Activated CD8-positive, alpha-beta memory T cell treated with anti-CD3 and anti-CD28 coated beads for 1 hour (primary cell): ENCODE results near the gene ANKS1B.

ENCODE experiments used
- DNase-seq, 2 donors: peaks; one replicate each; pipeline ENCODE4 v3.0.0-alpha.2; 2020; ENCODE audit warnings: low read depth in 1 of 2; ENCODE audit errors: extremely low read depth in 1 of 2

Gene ANKS1B

DNA sequence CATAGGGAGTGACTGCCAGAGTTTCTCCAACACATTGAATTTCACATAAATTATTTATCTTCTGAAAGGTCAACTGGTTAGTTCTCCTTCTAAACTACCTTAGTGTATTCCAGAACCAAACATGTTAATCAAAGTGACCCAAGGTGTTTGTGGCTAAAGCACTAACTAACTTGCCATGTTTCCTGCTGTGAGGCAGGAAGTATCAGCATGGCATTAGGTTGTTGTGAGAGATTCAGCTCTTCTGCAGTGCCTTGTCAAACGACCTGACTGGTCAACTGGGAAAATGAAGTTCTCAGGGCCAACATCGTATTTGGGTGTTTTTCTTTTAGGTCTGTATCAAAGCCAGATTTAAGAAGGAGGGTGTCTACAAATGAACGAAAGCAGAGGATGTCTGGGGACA is 891.6 kb downstream of the ANKS1B start:
- no peak for DNase-seq

DNA sequence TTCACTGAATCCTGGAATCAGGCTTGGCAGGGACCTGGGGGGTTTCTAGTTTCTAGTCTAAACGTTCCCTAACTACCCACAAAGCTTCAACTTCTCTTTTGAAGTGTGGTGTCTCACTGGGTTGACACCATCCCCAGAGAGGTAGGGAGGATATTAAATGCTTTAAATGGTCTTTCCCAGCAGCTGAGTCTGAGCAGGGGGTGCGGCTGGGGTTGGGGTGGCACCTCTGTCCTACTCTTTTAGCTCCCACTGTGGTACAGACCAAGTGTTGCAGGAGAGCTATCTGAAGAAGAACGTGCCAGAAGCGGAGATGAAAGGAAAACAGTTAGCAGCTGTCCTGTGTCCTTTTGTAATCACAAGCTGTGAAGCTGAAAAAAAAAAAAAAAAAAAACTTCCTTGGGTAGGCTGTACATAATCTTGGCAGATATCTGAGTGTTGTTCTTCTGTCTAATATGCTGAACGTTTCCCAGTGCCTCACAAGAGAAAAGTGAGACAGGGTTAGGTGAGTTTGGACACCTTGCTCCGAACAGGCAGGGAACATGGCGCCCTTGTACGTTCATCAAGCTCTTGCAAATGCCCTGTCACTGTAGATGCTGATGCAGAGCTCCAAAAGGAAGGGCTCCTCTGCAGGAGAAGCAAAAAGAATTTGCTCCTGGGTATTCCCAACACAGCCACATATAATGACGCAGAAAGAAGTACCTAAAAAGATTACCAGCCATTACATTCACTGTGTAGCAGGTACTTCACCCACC is 892.5 kb downstream of the ANKS1B start:
- no peak for DNase-seq

GRCh38 chr12:99087278-99087677 is 897.5 kb downstream of the ANKS1B start:
- no peak for DNase-seq

GRCh38 chr12:99079811-99080210 is 904.9 kb downstream of the ANKS1B start:
- no peak for DNase-seq

GRCh38 chr12:99068993-99069747 is 915.6 kb downstream of the ANKS1B start:
- no peak for DNase-seq

GRCh38 chr12:99067171-99067785 is 917.5 kb downstream of the ANKS1B start:
- DNase-seq = no peak

GRCh38 chr12:99066726-99067125 is 918.0 kb downstream of the ANKS1B start:
- DNase-seq = no peak

DNA sequence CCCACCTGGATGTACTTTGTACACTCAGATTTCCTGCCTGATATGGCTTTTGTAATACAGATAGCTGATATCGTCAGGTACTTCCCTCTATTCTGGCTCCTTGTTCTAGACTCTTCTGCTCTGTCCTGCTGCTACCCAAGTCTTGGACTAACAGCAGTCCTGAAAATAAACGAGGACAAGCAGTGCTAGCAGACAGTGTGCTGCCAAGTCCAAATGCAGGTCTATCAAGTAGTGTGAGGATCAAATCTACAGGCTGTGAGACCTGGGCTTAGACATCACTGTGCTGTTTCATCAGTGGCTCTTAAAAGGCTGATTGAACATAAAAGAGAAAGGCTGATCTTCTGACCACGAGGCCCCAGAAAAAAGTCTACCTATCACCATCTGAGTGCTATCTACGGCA is 921.6 kb downstream of the ANKS1B start:
- DNase-seq = no peak

- no peak for DNase-seq
Observed at GRCh38 chr12:99059824-99060511, 924.8 kb downstream of the ANKS1B start.

GRCh38 chr12:99057670-99058069 is 927.1 kb downstream of the ANKS1B start:
- DNase-seq = no peak

DNA sequence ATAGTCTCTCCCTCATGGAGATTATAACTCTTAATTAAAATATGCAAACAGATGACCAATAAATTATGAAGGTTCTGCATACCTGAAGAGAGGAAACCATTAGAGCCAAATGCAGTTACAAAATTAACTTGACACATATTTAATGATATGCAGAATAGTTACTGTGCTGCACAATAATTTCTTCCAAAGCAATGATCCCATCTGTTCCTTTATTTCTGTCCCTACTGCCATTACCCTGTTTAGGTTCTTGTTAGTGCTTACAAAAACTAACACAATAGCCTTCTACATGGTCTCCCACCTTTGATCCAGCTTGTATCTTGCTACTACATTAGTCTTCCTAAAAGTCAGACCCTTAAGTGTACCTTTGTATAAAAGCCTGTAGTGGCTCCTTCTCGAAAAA is 928.5 kb downstream of the ANKS1B start:
- no peak for DNase-seq

DNA sequence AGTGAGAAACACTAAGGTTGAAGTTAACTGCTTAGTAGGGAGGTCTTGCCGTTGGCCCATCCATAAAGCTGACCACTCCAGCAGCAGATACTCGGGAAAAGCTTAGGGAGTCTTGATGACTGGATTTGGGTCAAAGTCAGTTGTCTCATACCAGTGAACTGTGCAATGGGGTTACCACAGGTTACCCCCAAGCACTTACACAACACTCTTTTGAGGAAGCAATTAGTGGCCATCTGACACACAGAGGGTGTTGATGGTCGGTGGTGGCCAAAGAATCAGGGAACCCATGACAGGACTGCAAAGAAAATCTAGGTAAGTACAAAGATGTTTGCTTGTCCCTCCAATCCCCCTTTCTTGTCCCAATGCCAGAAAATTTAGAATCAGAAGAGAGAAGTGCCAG is 929.4 kb downstream of the ANKS1B start:
- no peak for DNase-seq

DNA sequence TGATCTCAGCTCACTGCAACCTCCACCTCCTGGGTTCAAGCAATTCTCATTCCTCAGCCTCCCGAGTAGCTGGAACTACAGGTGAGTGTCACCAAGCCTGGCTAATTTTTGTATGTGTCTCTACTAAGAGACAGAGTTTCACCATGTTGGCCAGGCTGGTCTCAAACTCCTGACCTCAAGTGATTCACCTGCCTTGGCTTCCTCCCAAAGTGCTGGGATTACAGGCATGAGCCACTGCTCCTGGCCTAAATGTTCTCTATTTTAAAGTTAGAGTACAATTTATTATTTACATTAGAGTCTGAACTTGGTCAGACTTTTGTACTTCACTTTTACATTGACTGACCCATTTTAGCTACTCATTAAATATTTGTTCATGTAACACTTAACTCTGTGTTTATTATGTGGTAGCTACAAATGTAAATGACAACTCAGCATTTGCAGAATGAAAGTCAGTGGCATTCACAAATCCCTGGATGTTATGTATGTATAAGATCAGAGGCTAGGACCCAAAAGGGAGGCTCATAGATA is 930.1 kb downstream of the ANKS1B start:
- no peak for DNase-seq

- no peak for DNase-seq
Observed at GRCh38 chr12:99053616-99054362, 930.9 kb downstream of the ANKS1B start.

GRCh38 chr12:99049774-99050173 is 935.0 kb downstream of the ANKS1B start:
- DNase-seq = no peak

DNA sequence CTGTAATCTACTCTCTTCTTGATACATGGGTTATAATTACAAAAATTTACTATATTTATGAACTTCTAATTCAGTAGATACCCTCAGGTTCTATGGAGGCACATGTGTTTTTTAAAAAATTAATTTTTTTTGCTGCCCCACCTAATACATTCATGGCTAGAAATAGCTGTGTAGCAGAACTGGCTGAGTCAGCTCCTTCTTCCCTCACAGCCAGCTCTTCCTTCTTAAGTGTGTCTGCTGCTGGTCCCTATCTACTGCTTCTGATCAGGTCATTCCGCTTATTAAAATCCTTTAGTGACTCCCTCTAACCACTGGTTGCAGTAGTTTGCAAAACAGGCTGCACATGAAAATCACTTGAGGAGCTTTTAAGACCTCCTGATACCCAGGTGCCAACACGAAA is 939.6 kb downstream of the ANKS1B start:
- DNase-seq = no peak

GRCh38 chr12:99043319-99043914 is 941.3 kb downstream of the ANKS1B start:
- peak in 1 of 2 donors; percentile 2 for DNase-seq

GRCh38 chr12:99042226-99042625 is 942.5 kb downstream of the ANKS1B start:
- DNase-seq = no peak

- DNase-seq = no peak
Observed at GRCh38 chr12:99039367-99040120, 945.2 kb downstream of the ANKS1B start.
